Omental fat pad (tissue), 4 donors: ENCODE data around the gene HYAL1. TPM values are rescaled to one million over a fixed set of nuclear protein-coding genes. Genes with fewer than 3 reads are reported as not detected.
"Not testable (repeated sequence)": the region's sequence is repeated elsewhere in the genome, so short reads cannot be mapped to it uniquely, and the experiment has no call there.

Source experiments
- ATAC-seq: fragments of 150-250 bp; one replicate; pipeline ENCODE4 v1.9.1; 2016; ENCODE audit warnings: mild to moderate bottlenecking, moderate library complexity; ENCODE audit not compliant: low FRiP score
- DNase-seq: peaks from one replicate; pipeline ENCODE4 v3.0.0-alpha.2; 2019; ENCODE audit warnings: low spot score
- total RNA-seq, 4 donors: library from RNA; depleted of rRNA; stranded (reverse); fragments of >200 nt; gene quantifications; one replicate each; pipeline ENCODE4 v1.1.0, GENCODE V29; 2016
- TF ChIP-seq, protein P1 (sequence below), 3 donors: fragments of 450-650 bp; IDR thresholded peaks; one replicate each; pipeline ENCODE4 v1.5.1; 2016 to 2017; ENCODE audit warnings: antibody characterized with exemption in 3 of 3, mild to moderate bottlenecking in 3 of 3, moderate library complexity in 2 of 3

The HYAL1 gene
- total RNA-seq, 4 donors from 2014 or later, result 6.8 to 32.3 (median 14.6) TPM

DNA sequence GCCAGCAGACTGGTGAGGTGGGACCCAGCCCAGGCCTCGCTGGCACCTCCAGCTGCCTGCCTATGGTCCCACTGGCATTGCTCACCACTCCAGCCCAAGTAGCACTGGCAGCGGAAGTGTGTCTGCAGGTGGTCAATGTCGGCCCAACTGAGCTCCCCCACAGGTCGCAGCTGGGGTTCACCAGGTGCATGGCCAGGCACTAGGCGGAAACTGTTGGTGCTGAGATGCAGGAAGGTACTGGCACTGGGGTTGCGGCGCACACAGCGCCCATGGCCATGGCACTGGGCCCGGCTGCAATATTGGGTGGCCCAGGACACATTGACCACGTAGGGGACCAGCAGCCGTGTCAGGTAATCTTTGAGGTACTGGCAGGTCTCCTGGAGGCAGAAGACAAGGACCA, 14.8 kb upstream of the HYAL1 start:
- TF ChIP-seq, protein P1, sequence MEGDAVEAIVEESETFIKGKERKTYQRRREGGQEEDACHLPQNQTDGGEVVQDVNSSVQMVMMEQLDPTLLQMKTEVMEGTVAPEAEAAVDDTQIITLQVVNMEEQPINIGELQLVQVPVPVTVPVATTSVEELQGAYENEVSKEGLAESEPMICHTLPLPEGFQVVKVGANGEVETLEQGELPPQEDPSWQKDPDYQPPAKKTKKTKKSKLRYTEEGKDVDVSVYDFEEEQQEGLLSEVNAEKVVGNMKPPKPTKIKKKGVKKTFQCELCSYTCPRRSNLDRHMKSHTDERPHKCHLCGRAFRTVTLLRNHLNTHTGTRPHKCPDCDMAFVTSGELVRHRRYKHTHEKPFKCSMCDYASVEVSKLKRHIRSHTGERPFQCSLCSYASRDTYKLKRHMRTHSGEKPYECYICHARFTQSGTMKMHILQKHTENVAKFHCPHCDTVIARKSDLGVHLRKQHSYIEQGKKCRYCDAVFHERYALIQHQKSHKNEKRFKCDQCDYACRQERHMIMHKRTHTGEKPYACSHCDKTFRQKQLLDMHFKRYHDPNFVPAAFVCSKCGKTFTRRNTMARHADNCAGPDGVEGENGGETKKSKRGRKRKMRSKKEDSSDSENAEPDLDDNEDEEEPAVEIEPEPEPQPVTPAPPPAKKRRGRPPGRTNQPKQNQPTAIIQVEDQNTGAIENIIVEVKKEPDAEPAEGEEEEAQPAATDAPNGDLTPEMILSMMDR (IDR thresholded peaks at IDR 0.05), result no peak
- ATAC-seq (no peak), DNase-seq (no peak)

DNA sequence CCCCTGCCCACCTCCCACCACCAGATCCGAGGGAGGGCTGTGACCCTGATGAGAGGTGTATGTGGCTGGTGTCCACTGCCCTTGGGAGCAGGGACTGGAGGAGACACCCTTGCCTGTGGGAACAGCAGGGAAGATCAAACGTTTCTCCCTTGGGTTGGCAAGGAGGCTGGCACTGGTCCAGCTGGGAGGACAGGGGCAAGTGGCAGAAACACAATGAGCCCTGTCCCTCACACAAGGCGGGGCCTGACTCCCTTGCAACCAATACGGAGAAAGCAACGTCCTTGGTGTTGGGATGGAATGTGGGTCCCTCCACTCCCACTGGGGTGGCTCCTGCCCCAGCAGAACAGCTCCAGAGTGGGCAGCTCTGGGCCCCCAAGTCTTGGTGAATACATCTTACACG, 13.9 kb upstream of the HYAL1 start:
- no peak for DNase-seq
- no peak for ATAC-seq
- TF ChIP-seq, protein P1 (IDR thresholded peaks at IDR 0.05), result no peak

DNA sequence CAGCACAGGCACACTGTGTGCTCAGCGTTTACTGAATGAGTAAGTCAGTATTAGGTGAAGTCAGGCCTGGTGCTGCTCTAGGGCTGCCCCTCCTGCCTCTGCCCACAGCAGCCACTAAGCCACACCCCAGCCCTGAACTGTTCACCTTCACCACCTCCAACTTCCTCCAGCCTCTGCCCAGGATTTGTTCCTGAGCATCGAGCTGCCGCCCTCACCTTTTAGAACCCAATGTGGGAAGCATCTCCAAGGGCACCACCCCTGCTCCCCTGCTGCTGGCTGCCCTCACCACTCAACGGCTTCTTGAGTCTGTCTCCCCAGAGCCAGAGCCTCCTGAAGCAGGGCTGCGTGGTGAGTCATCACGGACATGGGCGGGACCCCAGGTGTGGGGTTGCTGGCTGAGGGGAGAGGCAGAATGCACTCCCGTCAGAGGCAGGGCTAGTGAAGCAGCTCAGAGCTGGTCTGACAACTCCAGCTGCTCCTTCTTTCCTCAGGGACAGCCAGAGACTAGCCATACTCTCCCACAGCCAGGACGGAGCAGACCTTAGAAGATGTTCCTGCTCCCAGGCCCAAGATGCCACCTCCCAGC, 13.4 kb upstream of the HYAL1 start:
- TF ChIP-seq, protein P1 (IDR thresholded peaks at IDR 0.05), result no peak
- DNase-seq, result no peak
- ATAC-seq, result peak; percentile 70

DNA sequence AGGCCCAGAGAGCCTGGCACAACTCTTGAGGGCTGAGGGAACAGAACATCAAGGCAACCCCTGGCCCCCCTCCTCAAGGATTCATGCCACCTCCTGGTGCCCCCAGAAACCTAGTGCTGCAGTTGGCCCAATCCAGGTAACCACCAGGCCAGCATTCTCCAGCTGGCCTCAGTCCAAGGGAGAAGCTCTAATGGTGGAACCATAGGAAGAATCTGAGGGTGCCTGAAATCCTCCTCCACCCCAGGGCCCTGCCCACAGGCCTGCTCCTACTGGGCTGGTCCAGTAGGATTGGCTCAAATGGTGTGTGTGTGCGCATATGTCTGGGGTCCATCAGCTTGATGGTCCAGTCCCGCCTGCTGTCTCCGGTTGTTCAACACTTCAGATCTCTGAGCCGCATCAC, 11.4 kb upstream of the HYAL1 start:
- TF ChIP-seq, protein P1 (IDR thresholded peaks at IDR 0.05), result no peak
- DNase-seq (no peak), ATAC-seq (no peak)

DNA sequence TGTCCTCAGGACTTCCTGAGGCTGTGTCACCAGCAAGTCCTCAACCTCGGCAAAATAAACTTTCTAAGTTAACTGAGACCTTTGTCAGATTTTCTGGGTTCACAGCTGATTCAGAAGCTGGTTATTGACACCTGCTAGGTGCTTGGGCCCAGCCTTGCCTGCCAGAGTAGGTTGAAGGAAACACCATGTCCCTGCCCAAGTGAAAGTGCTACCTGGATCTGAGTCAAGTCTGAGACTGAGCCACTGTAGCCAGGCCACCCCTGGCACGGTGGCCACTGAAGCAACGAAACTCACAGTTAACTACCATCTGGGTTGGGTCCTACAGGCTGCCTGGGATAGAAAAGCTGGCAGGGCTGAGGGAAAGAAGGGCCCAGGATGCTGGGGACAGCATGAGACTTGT, 11.0 kb upstream of the HYAL1 start:
- TF ChIP-seq, protein P1 (IDR thresholded peaks at IDR 0.05), result no peak
- DNase-seq, result no peak
- ATAC-seq, result no peak

DNA sequence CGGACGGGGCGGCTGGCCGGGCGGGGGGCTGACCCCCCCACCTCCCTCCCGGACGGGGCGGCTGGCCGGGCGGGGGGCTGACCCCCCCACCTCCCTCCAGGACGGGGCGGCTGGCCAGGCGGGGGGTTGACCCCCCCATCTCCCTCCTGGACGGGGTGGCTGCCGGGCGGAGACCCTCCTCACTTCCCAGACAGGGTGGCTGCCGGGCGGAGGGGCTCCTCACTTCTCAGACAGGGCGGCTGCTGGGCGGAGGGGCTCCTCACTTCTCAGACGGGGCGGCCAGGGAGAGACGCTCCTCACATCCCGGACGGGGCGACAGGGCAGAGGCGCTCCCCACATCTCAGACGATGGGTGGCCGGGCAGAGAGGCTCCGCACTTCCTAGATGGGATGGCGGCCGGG, 8.7 kb upstream of the HYAL1 start:
- not testable (repeated sequence) for DNase-seq, ATAC-seq

DNA sequence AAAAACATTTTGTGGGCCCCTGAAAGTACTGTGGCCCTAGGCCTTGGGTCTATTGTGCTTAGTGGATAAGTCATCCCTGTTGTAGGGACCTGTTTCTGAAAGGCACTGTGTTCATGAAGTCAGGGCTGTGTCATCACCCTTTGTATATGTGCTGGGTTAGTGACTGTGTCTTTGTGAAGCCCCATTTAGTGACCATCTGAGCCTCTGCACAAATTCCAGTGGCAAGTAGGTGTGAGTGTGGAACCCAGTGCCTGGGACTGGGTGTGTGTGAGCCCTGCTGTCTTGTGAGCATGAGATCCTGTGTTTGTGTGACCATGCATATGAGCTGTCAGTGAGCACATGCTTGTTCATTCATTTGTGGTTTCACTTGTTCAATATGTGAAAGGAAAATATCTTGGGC, 1.2 kb upstream of the HYAL1 start:
- ATAC-seq, result no peak
- TF ChIP-seq, protein P1 (IDR thresholded peaks at IDR 0.05), result no peak

More for the DNA sequence above, 1.2 kb upstream of the HYAL1 start:
- DNase-seq, result no peak
